Pons (tissue), 1 donor: ENCODE data around the gene LDLRAD3.

ENCODE experiments used
- DNase-seq: peaks from one replicate; pipeline ENCODE4 v3.0.0-alpha.2; 2016; ENCODE audit warnings: low spot score

LDLRAD3 gene

GRCh38 chr11:35927682-35928081 lies 16.2 kb upstream of the LDLRAD3 start:
- DNase-seq: no peak

DNA sequence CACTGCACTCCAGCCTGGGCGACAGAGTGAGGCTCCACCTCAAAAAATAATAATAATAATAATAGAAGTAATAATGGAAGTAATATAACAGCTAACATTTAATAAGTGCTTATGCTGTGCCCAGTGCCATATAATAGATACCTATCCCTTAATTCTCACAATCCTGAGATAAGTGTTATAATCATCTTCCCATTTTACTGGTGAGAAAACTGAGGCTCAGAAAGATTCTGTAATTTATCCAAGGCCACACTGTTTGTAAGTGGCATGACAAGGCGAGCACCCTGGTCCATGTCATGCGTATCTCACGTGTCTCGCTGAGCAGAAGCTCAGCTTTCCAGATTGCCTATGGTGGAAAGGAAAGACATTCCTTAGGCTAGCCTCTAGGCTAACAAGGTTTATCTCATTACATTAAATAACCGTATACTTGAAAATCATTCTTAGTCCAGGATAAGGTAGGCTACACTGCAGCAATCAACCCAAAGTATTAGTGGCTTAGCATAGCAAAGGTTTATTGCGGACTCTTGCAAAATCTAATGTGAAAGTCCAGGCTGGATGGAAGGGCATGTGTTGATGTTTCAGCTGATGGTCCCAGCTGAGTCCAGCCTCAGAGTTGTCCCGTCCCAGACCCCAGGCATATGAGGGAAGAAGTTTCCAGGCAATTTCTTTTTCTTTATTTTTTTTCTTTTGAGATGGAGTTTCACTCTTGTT lies 15.0 kb upstream of the LDLRAD3 start:
- no peak for DNase-seq

DNA sequence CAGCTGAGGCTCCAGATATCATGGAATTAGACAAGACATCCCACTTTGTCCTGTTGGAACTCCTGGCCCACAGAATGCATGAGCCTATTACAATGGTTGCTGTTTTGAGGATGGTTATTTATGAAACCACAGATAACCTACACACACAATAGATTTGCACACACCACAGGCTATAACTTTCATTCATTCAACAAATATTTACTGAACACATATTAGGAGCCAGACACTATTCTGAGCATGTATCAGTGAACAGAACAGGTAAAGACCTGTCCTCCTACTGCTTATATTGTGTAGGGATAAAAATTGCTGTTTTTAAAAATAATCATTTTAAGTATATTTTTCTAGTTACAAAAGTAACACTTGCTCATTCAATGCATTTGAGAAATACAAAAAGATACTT lies 13.4 kb upstream of the LDLRAD3 start:
- DNase-seq: no peak

DNA sequence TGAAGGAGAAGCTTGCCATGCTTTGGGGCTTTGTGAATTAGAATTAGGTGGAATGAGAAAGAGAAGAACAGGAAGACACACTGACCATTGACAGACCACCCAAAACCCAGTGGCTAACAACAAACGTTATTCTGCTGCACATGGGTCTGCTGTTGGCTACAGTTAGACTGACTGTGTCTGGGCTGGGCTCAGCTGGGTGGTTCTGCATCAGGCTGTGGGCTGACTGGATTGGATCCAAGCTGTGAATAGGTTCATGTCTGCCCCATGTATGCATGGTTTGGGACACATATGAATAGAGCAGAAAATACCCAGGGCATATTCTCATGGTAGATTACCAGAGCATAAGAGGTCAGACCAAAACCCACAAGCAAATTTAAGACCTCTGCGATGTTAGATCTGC lies 11.7 kb upstream of the LDLRAD3 start:
- no peak for DNase-seq

DNA sequence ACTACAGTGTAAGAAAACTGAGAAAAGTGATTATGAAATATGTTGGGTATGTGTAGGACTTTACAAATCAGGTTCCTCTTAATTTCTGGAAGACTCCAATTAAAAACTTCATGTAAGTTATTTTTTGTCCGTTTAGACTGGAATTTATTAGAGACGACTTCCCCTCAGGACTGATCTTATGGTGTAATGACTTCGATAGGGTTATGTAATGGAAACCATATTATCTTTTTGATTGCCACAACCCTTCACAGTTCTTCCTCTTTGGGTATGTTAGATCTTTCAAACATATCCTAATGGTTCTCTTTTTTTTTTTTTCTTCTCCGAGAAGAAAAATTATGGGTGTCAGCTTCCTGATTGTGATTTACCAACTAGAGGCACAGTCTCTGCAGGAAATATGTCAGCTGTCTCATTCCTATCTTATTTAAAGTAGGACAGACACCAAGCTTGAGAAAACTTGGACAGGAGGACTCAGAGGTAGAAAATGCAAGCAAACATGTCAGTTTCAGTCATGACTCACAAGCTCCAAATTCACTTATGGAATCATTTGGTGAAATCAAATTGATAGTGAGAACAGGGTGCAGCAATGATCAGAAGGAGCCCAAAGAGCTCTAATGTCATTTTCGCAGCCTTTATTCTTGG lies 11.1 kb upstream of the LDLRAD3 start:
- DNase-seq: no peak

DNA sequence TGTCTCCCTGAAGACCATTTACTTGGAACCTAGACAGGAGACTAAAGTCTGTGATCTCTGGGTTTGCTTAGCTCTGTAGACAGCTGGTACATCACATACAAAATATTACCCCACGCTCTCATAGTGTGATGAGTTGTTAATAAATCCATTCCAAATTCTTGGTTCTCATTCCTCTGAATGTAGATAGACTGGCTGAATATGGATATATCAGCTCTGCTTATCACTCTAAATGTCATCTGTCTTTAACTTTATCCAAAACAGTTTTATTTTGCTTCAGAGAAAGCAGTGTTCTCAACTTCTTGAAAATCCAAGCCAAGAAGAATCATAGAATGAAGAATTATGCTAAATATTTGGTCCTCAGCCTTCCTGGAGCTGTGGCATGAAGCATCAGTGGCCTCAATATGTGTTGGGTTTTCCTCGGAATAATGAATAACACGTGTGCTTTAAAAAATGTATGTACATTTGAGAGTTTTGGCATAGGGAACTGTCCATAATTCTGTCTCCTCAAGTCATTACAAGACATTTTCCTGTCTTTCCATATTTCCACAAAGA lies 10.5 kb upstream of the LDLRAD3 start:
- DNase-seq: no peak

DNA sequence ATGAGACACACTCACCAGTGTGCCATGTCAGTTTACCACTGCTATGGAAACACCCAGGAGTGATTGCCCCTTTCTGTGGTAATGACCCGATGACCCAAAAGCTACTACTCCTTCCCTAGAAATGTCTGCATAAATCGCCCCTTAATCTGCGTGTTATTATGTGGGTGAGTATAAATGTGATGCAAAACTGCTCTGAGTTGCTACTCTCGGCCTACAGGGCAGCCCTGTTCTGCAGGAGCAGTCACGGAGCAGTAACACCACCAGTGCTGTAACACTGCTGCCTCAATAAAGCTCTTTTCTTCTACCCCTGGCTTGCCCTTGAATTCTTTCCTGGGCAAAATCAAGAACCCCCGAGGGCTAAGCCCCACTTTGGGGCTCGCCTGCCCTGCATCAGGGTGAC lies 9.6 kb upstream of the LDLRAD3 start:
- DNase-seq: no peak

DNA sequence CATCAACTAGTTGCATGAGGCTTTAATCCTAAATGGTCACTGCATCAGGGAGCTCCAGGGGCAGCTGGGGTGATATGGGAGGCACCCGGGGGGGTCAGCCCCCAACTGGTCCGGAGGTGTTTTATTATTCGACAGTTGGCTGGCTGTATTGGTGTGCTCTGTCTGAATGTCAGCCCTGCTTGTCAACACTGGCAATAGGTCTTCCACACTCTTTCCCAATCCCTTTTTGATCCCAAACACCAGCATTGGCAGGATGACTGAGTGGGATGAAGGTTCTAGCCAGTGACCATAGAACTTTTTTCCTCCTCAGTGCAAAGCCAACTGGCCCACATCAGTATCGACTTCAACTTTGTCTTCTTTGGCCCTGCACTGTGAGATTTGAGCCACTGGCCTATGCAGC lies 8.9 kb upstream of the LDLRAD3 start:
- no peak for DNase-seq

- DNase-seq: no peak
Observed at GRCh38 chr11:35935390-35935789, 8.5 kb upstream of the LDLRAD3 start.

DNA sequence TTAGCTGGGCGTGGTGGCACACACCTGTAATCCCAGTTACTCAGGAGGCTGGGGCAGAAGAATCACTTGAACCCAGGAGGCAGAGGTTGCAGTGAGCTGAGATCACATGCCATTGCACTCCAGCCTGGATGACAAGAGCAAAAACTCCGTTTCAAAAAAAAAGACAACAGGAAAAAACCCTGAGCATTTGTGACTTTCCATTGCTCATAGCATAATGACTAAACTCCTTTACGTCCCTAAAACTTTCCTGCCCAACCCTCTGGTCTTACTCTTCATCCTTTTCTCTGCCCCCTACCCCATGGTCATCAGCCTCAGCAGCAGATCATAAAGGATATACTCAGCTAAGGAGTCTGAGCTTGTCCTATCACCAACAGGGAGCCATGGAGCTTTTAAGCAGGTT lies 6.8 kb upstream of the LDLRAD3 start:
- no peak for DNase-seq

DNA sequence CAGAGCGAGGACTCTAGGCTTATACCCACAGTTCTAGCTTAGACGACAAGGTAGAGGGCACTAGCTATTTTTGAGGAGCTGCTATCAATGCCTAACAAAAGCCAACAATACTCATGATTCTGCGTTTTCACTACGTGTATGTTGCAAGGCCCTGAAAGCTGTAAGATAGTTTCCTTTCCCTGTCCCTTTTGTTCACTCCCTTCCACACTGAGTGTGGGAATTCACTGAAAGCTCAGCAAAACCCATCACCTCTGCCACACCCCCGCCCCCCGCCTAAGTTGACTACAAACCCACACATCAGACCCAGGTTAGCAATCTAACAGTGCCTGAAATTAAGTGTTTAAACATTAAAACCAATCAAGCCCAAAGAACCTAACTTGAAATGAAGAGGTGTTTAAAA lies 6.2 kb upstream of the LDLRAD3 start:
- DNase-seq: no peak

GRCh38 chr11:35938231-35938630 lies 5.6 kb upstream of the LDLRAD3 start:
- DNase-seq: peak; percentile 17

GRCh38 chr11:35943309-35943708 lies 553 bp upstream of the LDLRAD3 start:
- peak; percentile 42 for DNase-seq

DNA sequence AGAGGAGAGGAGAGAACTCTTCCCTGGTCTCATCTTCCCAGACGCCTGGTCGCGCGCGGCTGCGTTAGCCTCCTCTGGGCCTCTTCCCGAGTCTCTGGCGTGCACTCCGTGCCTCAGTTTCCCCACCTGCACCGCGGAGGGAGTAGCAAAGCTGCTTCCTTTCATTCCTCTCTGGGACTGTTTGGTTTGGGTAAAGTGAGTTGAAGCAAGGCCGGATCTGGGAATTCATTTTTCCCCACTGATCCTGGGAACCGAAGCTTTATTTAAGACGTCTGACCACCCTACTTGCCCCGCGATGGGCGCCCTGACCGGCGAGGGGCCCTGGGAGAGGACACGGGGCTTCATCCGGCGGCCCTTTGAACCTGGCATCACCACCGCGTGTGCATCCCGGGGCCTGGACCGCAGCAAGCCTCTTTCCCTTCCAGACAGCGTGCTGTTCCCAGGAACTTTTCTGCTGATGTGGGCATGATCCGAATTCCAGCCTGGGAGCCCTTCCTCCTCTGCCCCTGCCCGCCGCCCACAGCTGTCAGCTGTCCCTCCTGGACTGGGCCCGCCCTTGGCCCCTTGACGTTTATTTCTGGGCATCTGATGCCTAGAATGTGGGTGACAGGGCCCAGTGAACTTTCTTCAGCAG lies 758 bp downstream of the LDLRAD3 start:
- peak; percentile 45 for DNase-seq

- DNase-seq: no peak
Observed at GRCh38 chr11:35945137-35945518, 1.3 kb downstream of the LDLRAD3 start.

DNA sequence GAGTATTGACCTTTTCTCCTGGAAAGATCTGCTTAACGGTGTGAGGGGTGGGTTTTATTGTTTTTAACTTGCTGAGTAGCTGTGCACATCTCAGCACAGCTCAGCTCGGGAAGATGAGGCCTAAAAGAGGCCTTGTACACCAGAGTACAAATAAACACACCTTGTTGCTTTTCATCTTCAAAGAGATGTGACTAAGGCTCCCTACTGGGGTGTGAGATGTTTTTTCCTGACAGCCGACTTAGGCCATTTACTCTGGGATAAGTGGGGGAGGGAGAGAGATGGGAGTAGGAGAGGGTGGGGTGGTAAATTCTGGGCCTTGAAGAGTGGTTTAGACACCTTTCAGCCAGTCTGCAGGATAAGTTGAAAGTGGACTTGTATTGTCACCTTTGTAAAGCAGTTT lies 2.9 kb downstream of the LDLRAD3 start:
- DNase-seq: peak; percentile 21

- DNase-seq: peak; percentile 26
Observed at GRCh38 chr11:35947437-35947836, 3.6 kb downstream of the LDLRAD3 start.

DNA sequence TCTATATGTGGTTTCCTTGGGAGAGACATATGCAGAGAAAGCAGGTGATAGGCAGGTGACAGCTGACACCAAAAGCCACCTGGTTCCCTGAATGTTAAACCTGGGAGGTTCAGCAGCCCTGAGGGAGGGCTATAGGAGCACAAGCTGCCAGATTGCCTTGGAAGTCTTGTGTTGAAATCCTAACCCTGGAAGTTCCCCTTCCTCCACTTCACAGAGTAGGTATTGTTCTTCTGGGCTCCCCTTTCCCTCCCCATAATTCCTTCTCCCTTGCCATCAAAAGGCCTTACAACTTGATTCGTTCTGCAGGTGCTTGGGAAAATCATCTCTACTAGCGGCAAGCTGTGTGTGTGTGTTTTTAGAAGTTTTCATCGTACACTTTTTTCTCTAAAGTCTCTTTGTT lies 5.4 kb downstream of the LDLRAD3 start:
- DNase-seq: peak; percentile 29

DNA sequence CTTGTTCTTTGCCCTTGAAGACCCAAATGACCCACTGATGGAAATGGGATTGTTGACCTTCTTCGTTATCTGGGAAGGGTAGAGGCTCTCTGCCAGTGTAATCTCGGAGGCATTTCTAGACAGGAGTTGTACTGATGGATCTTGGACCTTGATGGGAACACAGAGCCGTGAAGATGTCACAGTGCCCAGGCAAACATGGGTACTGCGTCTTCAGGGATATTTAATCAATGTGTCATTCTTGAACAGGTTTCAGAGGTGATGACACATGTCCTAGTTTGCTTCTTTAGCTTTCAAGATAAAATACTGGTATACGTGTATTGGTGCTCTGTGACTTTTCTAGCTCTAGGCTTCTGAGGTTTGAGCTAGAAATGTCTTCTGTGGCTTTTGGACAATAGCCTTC lies 6.2 kb downstream of the LDLRAD3 start:
- no peak for DNase-seq

DNA sequence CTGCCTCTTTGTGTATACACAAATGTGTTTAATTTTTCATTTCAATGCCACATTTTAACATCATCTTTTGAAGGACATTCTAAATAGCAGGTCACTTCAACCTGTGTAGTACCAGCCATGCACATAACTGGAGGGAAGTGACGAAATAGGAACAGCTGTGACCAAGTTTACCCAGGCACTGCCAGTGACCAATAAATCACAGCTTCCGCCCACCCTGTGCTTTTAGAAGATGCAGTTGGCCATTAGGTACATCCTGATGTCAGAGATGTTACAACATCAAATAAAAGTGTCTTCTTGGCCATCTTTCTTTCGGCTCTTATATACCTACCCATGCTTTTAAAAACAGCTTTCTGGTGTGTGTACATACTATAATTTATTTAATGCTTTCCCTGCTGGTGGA lies 7.8 kb downstream of the LDLRAD3 start:
- DNase-seq: no peak

GRCh38 chr11:35953081-35953760 lies 9.4 kb downstream of the LDLRAD3 start:
- DNase-seq: peak; percentile 90

DNA sequence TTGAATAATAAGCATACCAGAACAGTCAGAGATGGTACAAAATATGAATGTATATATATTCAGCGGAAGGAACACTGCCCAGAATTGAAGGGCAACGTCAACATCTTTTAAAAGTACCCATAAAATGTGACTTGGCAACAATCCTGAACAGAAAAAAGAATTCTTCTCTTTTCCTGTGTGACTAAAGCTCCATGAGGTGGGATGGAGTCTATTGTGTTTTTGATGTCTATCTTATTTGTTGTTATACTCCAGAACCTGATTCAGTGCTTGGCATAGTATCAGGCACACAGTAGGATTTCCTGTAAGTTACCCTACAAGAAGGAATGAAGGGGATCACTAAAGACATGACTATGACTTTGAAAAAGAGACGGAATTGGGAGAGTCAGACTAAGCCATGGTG lies 10.3 kb downstream of the LDLRAD3 start:
- DNase-seq: peak; percentile 23

GRCh38 chr11:35955636-35956035 lies 11.8 kb downstream of the LDLRAD3 start:
- DNase-seq: no peak
